Prostate gland (tissue), 1 donor: ENCODE measurements around the gene PRKCD.

Experiments
- POLR2A ChIP-seq: fragments of 450-650 bp; IDR thresholded peaks from one replicate; pipeline ENCODE4 v1.6.1; 2016; ENCODE audit warnings: antibody characterized with exemption, mild to moderate bottlenecking
- POLR2AphosphoS5 ChIP-seq: sonication (generic); formaldehyde crosslinking; IDR thresholded peaks from one replicate; pipeline ENCODE4 v1.6.1; 2017; ENCODE audit warnings: antibody characterized with exemption

GRCh38 chr3:53240989-53241972, 80.3 kb downstream of the PRKCD start:
- TF ChIP-seq POLR2A (no peak), POLR2AphosphoS5 (no peak)
